T47D (cell line): Measurements from ENCODE around the gene CEBPB.

Source experiments
- DNase-seq, 2 experiments: peaks; one replicate each; pipeline versions ENCODE4 v3.0.0 to v3.0.0-alpha.2; 2011 to 2012; ENCODE audit warnings: low read depth in 1 of 2, low spot score in 1 of 2
- JUND ChIP-seq: IDR thresholded peaks from 2 replicates; pipeline ENCODE4 v1.6.1; 2012; ENCODE audit warnings: low read depth
- in situ Hi-C: cut with HindIII; loops from 2 replicates; pipeline ENCODE4 v1.10.0; 2016; ENCODE audit warnings: low sequenced_read_pairs, low pct_unique_long_range_greater_than_20kb

CEBPB gene

GRCh38 chr20:50213531-50214106, 23.0 kb downstream of the CEBPB start:
- in situ Hi-C loops = no loop called here
- no peak for TF ChIP-seq JUND
- no peak for DNase-seq

- in situ Hi-C loops = no loop called here
- DNase-seq = no peak
- TF ChIP-seq JUND = no peak
Observed at GRCh38 chr20:50214226-50215024, 23.8 kb downstream of the CEBPB start.

- TF ChIP-seq JUND = no peak
- in situ Hi-C loops = no loop called here
- no peak for DNase-seq
Observed at GRCh38 chr20:50215101-50215690, 24.6 kb downstream of the CEBPB start.

GRCh38 chr20:50215926-50216325, 25.3 kb downstream of the CEBPB start:
- in situ Hi-C loops = no loop called here
- TF ChIP-seq JUND = no peak
- no peak for DNase-seq

- TF ChIP-seq JUND = no peak
- in situ Hi-C loops = no loop called here
- no peak for DNase-seq
Observed at GRCh38 chr20:50216543-50217206, 26.0 kb downstream of the CEBPB start.

GRCh38 chr20:50217207-50217949, 26.7 kb downstream of the CEBPB start:
- TF ChIP-seq JUND = no peak
- in situ Hi-C loops = no loop called here
- DNase-seq = no peak

GRCh38 chr20:50218987-50219435, 28.4 kb downstream of the CEBPB start:
- TF ChIP-seq JUND = no peak
- in situ Hi-C loops = no loop called here
- no peak for DNase-seq

GRCh38 chr20:50219600-50219999, 29.0 kb downstream of the CEBPB start:
- in situ Hi-C loops = no loop called here
- no peak for DNase-seq
- no peak for TF ChIP-seq JUND

- in situ Hi-C loops = no loop called here
- peak in 1 of 2 experiments; percentile 47 for DNase-seq
- TF ChIP-seq JUND = no peak
Observed at GRCh38 chr20:50220093-50220893, 29.7 kb downstream of the CEBPB start.

GRCh38 chr20:50220894-50221365, 30.3 kb downstream of the CEBPB start:
- DNase-seq = no peak
- in situ Hi-C loops = no loop called here
- no peak for TF ChIP-seq JUND

GRCh38 chr20:50221501-50222308, 31.1 kb downstream of the CEBPB start:
- no peak for TF ChIP-seq JUND
- no peak for DNase-seq
- in situ Hi-C loops = no loop called here
